ENCODE measurements around the gene MYO9B.
"Not testable (repeated sequence)": the region's sequence is repeated elsewhere in the genome, so short reads cannot be mapped to it uniquely, and the experiment has no call there.

MYO9B gene

GRCh38 chr19:17148130-17148529, 72.6 kb downstream of the MYO9B start:
- no peaks in the 10 kb centered on the region for H3K9me3 ChIP-seq (ENCODE audit: control insufficient read depth, insufficient read depth, low read length)
- no peak overlapping the region for H3K9ac ChIP-seq (ENCODE audit: low read depth, low read length)
- no peaks in the 10 kb centered on the region; the same call in 1 of the 2 replicates for H3K4me1 ChIP-seq (ENCODE audit: insufficient read depth, low read length)
- no peaks in the 10 kb centered on the region; the same call in 1 of the 2 replicates for H3K36me3 ChIP-seq (ENCODE audit: insufficient read depth, low read length)

GRCh38 chr19:17149393-17150135, 74.0 kb downstream of the MYO9B start:
- no peaks in the 10 kb centered on the region for H3K9me3 ChIP-seq (ENCODE audit: control insufficient read depth, insufficient read depth, low read length)
- H3K4me1 ChIP-seq (ENCODE audit: insufficient read depth, low read length): no peaks in the 10 kb centered on the region; the same call in 1 of the 2 replicates
- no peak overlapping the region for H3K9ac ChIP-seq (ENCODE audit: low read depth, low read length)
- H3K36me3 ChIP-seq (ENCODE audit: insufficient read depth, low read length): no peaks in the 10 kb centered on the region; the same call in 1 of the 2 replicates

GRCh38 chr19:17153996-17154395, 78.4 kb downstream of the MYO9B start:
- H3K4me1 ChIP-seq (ENCODE audit: insufficient read depth, low read length): no peaks in the 10 kb centered on the region; the same call in 1 of the 2 replicates
- peaks cover 4% of the 10 kb centered on the region; the same call in 1 of the 2 replicates for H3K36me3 ChIP-seq (ENCODE audit: insufficient read depth, low read length)
- no peaks in the 10 kb centered on the region for H3K9me3 ChIP-seq (ENCODE audit: control insufficient read depth, insufficient read depth, low read length)
- no peak overlapping the region for H3K9ac ChIP-seq (ENCODE audit: low read depth, low read length)

- no peak overlapping the region for H3K9ac ChIP-seq (ENCODE audit: low read depth, low read length)
- H3K9me3 ChIP-seq (ENCODE audit: control insufficient read depth, insufficient read depth, low read length): no peaks in the 10 kb centered on the region
- H3K36me3 ChIP-seq (ENCODE audit: insufficient read depth, low read length): peaks cover 4% of the 10 kb centered on the region; the same call in 1 of the 2 replicates
- peaks cover 9% of the 10 kb centered on the region for H3K4me1 ChIP-seq (ENCODE audit: insufficient read depth, low read length)
These were observed 79.7 kb downstream of the MYO9B start for GRCh38 chr19:17155251-17155650.

- Histone ChIP-seq H3K4me1 (ENCODE audit: insufficient read depth, low read length) (peaks cover 10% of the 10 kb centered on the region), H3K9me3 (ENCODE audit: control insufficient read depth, insufficient read depth, low read length) (no peaks in the 10 kb centered on the region), H3K36me3 (ENCODE audit: insufficient read depth, low read length) (peaks cover 4% of the 10 kb centered on the region; the same call in 1 of the 2 replicates), H3K9ac (ENCODE audit: low read depth, low read length) (no peak overlapping the region)
These were observed 80.8 kb downstream of the MYO9B start for GRCh38 chr19:17156296-17156946.

- Histone ChIP-seq H3K9me3 (ENCODE audit: control insufficient read depth, insufficient read depth, low read length) (no peaks in the 10 kb centered on the region), H3K9ac (ENCODE audit: low read depth, low read length) (no peak overlapping the region), H3K4me1 (ENCODE audit: insufficient read depth, low read length) (peaks cover 10% of the 10 kb centered on the region), H3K36me3 (ENCODE audit: insufficient read depth, low read length) (peaks cover 4% of the 10 kb centered on the region; the same call in 1 of the 2 replicates)
These were observed 81.3 kb downstream of the MYO9B start for GRCh38 chr19:17156947-17157302.

- H3K4me1 ChIP-seq (ENCODE audit: insufficient read depth, low read length): peaks cover 10% of the 10 kb centered on the region
- peaks cover 5% of the 10 kb centered on the region; the same call in 1 of the 2 replicates for H3K9me3 ChIP-seq (ENCODE audit: control insufficient read depth, insufficient read depth, low read length)
- H3K9ac ChIP-seq (ENCODE audit: low read depth, low read length): no peak overlapping the region
- H3K36me3 ChIP-seq (ENCODE audit: insufficient read depth, low read length): peaks cover 10% of the 10 kb centered on the region
These were observed 83.0 kb downstream of the MYO9B start for GRCh38 chr19:17158584-17158983.

GRCh38 chr19:17159466-17160393, 84.2 kb downstream of the MYO9B start:
- no peak overlapping the region for H3K9ac ChIP-seq (ENCODE audit: low read depth, low read length)
- peaks cover 17% of the 10 kb centered on the region for H3K36me3 ChIP-seq (ENCODE audit: insufficient read depth, low read length)
- H3K9me3 ChIP-seq (ENCODE audit: control insufficient read depth, insufficient read depth, low read length): peaks cover 8% of the 10 kb centered on the region
- peaks cover 10% of the 10 kb centered on the region for H3K4me1 ChIP-seq (ENCODE audit: insufficient read depth, low read length)

- Histone ChIP-seq H3K4me1 (ENCODE audit: insufficient read depth, low read length) (peaks cover 10% of the 10 kb centered on the region), H3K9me3 (ENCODE audit: control insufficient read depth, insufficient read depth, low read length) (peaks cover 8% of the 10 kb centered on the region), H3K36me3 (ENCODE audit: insufficient read depth, low read length) (peaks cover 22% of the 10 kb centered on the region), H3K9ac (ENCODE audit: low read depth, low read length) (no peak overlapping the region)
These were observed 85.3 kb downstream of the MYO9B start for GRCh38 chr19:17160908-17161307.

- H3K4me1 ChIP-seq (ENCODE audit: insufficient read depth, low read length): peaks cover 10% of the 10 kb centered on the region
- H3K9ac ChIP-seq (ENCODE audit: low read depth, low read length); H3K9me3 ChIP-seq (ENCODE audit: control insufficient read depth, insufficient read depth, low read length): not testable (repeated sequence)
- peaks cover 19% of the 10 kb centered on the region for H3K36me3 ChIP-seq (ENCODE audit: insufficient read depth, low read length)
These were observed 86.6 kb downstream of the MYO9B start for GRCh38 chr19:17162131-17162530.

GRCh38 chr19:17162580-17162979, 87.0 kb downstream of the MYO9B start:
- Histone ChIP-seq H3K9me3 (ENCODE audit: control insufficient read depth, insufficient read depth, low read length) (peaks cover 8% of the 10 kb centered on the region), H3K4me1 (ENCODE audit: insufficient read depth, low read length) (peaks cover 10% of the 10 kb centered on the region), H3K9ac (ENCODE audit: low read depth, low read length) (no peak overlapping the region), H3K36me3 (ENCODE audit: insufficient read depth, low read length) (peaks cover 19% of the 10 kb centered on the region)

- Histone ChIP-seq H3K36me3 (ENCODE audit: insufficient read depth, low read length) (peaks cover 19% of the 10 kb centered on the region), H3K9me3 (ENCODE audit: control insufficient read depth, insufficient read depth, low read length) (peaks cover 8% of the 10 kb centered on the region), H3K9ac (ENCODE audit: low read depth, low read length) (no peak overlapping the region), H3K4me1 (ENCODE audit: insufficient read depth, low read length) (peaks cover 10% of the 10 kb centered on the region)
These were observed 88.1 kb downstream of the MYO9B start for GRCh38 chr19:17163652-17164051.

GRCh38 chr19:17164639-17165038, 89.1 kb downstream of the MYO9B start:
- Histone ChIP-seq H3K4me1 (ENCODE audit: insufficient read depth, low read length) (peaks cover 5% of the 10 kb centered on the region), H3K9ac (ENCODE audit: low read depth, low read length) (no peak overlapping the region), H3K9me3 (ENCODE audit: control insufficient read depth, insufficient read depth, low read length) (peaks cover 8% of the 10 kb centered on the region), H3K36me3 (ENCODE audit: insufficient read depth, low read length) (peaks cover 19% of the 10 kb centered on the region)

GRCh38 chr19:17165715-17166114, 90.1 kb downstream of the MYO9B start:
- Histone ChIP-seq H3K9ac (ENCODE audit: low read depth, low read length) (no peak overlapping the region), H3K36me3 (ENCODE audit: insufficient read depth, low read length) (peaks cover 19% of the 10 kb centered on the region), H3K4me1 (ENCODE audit: insufficient read depth, low read length) (no peaks in the 10 kb centered on the region), H3K9me3 (ENCODE audit: control insufficient read depth, insufficient read depth, low read length) (peaks cover 8% of the 10 kb centered on the region)
